ENCODE data around the gene PHIP. TPM values are rescaled to one million over a fixed set of nuclear protein-coding genes. Genes with fewer than 3 reads are reported as not detected.

PHIP gene
- total and polyA plus RNA-seq, 10 of the 15 experiments (the other 5 are each of a cell fraction or from before 2014, with no cell fraction given), result 8.5 to 34.6 (median 17.9) TPM

GRCh38 chr6:78911218-78911940 lies 166.7 kb downstream of the PHIP start:
- no peaks in the 10 kb centered on the region; the same call in 2 of the 3 replicates for H3K9me3 ChIP-seq (replicated peaks; ENCODE audit: control insufficient read depth, insufficient read depth, low read length)
- intact Hi-C loops (cut with micrococcal nuclease; ENCODE audit: unreplicated experiment) (no loop called here), in situ Hi-C loops (cut with MboI) (no loop called here)
- no peak overlapping the region for H3K27ac ChIP-seq (ENCODE audit: control insufficient read depth, insufficient read depth)
- H3K4me2 ChIP-seq (ENCODE audit: control insufficient read depth, insufficient read depth), result no peak overlapping the region
- FAIRE-seq (no peak), ATAC-seq (no peak), DNase-seq (ENCODE audit: low read depth, low spot score) (no peak)
- ChIA-PET SMC1A (ENCODE audit: uncharacterized antibody, unreplicated experiment) (interaction anchor here (0.5 to 1.5 kb wide), 3 partner anchors 14 to 521 kb away, joined by 3 to 5 read pairs (median 3); no protein-coding TSS in a partner anchor), CTCF (no interaction called here), POLR2A (no interaction called here), RAD21 (ENCODE audit: unreplicated experiment) (no interaction called here)
- TF ChIP-seq NFXL1 (IDR thresholded peaks at IDR 0.05; ENCODE audit: borderline replicate concordance), result no peak
- TF ChIP-seq, protein P1, sequence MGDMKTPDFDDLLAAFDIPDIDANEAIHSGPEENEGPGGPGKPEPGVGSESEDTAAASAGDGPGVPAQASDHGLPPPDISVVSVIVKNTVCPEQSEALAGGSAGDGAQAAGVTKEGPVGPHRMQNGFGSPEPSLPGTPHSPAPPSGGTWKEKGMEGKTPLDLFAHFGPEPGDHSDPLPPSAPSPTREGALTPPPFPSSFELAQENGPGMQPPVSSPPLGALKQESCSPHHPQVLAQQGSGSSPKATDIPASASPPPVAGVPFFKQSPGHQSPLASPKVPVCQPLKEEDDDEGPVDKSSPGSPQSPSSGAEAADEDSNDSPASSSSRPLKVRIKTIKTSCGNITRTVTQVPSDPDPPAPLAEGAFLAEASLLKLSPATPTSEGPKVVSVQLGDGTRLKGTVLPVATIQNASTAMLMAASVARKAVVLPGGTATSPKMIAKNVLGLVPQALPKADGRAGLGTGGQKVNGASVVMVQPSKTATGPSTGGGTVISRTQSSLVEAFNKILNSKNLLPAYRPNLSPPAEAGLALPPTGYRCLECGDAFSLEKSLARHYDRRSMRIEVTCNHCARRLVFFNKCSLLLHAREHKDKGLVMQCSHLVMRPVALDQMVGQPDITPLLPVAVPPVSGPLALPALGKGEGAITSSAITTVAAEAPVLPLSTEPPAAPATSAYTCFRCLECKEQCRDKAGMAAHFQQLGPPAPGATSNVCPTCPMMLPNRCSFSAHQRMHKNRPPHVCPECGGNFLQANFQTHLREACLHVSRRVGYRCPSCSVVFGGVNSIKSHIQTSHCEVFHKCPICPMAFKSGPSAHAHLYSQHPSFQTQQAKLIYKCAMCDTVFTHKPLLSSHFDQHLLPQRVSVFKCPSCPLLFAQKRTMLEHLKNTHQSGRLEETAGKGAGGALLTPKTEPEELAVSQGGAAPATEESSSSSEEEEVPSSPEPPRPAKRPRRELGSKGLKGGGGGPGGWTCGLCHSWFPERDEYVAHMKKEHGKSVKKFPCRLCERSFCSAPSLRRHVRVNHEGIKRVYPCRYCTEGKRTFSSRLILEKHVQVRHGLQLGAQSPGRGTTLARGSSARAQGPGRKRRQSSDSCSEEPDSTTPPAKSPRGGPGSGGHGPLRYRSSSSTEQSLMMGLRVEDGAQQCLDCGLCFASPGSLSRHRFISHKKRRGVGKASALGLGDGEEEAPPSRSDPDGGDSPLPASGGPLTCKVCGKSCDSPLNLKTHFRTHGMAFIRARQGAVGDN (IDR thresholded peaks at IDR 0.05), result no peak
- no peak overlapping the region for H2AFZ ChIP-seq (ENCODE audit: control insufficient read depth, low read depth, low read length)
- H3K9ac ChIP-seq (ENCODE audit: control insufficient read depth, insufficient read depth, low read length), result no peak overlapping the region
- H3K4me3 ChIP-seq, result no peak overlapping the region
- no peaks in the 10 kb centered on the region for H4K20me1 ChIP-seq (ENCODE audit: control insufficient read depth, insufficient read depth)
- no peaks in the 10 kb centered on the region for H3K79me2 ChIP-seq (ENCODE audit: control insufficient read depth, insufficient read depth, low read length)
- H3K27me3 ChIP-seq (replicated peaks in 1 of 2; ENCODE audit: control insufficient read depth in 2 of 2, insufficient read depth in 2 of 2, low read length in 1 of 2), result no peaks in the 10 kb centered on the region
- no TSS peak for BruUV-seq (replicated peaks)
- H3K4me1 ChIP-seq (ENCODE audit: control insufficient read depth, insufficient read depth, low read length), result no peaks in the 10 kb centered on the region
- WGBS (ENCODE audit: insufficient coverage, insufficient replicate concordance, low lambda C conversion rate, missing lambda C conversion rate), result 90% methylated on average over 9 of the region's 9 CpGs
- no peaks in the 10 kb centered on the region for H3K36me3 ChIP-seq (ENCODE audit: control insufficient read depth in 2 of 2, insufficient read depth in 2 of 2, low read length in 1 of 2)

Data from GM12878 (cell line).